ENCODE data around the gene CD47.

Gene CD47

DNA sequence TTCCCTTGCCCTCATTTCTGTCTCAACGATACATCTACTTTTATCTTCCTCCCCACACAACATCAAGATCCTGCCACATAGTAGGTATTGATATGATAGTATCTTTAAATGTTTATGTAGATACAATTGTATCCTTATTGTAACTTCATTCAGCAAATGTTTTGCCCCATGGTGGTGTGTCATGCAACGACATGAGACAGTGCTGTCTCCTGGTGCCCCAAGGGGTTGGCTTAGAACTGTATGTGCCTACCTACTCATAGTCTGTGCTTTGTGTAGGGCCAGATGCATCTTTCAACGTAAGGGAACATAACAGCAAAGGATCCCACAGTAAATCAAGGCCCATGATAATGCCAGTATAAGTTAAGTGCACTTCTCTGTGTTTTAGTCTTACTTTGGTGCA, 2.8 kb upstream of the CD47 start:
- DNase-seq (ENCODE audit: insufficient read length, low spot score) = no peak
- no peak for FAIRE-seq

DNA sequence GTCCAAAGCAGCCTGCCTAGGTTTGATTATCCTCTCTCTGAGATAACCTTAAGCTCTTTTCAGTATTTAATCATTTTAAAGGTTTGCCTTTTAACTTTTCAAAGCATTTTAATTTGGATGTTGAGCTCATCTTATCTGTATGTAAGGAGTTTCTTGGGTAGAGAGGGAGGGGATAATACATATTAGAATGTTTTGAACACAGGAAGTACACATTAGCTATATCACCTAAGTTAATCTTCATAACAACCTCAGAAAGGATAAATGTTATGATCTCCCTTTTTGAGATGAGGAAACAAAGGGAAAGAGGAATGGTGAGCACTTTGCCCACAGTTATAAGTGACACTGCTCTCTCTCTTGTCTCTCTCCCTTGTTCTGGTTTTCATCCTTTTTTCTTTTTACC, 2.2 kb upstream of the CD47 start:
- FAIRE-seq = no peak
- DNase-seq (ENCODE audit: insufficient read length, low spot score) = no peak

DNA sequence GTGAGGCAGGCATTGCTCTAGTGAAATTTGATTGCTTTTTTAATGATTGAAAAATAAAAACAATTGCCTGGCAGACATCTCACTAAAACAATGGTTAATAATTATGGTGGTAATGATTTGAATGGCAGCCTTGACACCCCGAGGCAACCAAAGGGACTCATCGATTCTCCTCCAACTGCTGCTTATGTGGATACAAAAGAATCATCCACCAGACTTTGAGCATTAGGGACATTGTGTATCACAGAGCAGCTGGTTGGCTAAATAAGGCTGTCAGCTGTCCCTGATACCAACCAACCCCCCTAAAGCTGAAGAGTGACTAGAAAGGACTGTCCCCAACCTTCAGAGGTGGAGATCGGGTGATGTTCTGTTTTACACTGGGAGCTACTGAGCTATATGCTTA, 1.7 kb upstream of the CD47 start:
- DNase-seq (ENCODE audit: insufficient read length, low spot score) (no peak), FAIRE-seq (no peak)

DNA sequence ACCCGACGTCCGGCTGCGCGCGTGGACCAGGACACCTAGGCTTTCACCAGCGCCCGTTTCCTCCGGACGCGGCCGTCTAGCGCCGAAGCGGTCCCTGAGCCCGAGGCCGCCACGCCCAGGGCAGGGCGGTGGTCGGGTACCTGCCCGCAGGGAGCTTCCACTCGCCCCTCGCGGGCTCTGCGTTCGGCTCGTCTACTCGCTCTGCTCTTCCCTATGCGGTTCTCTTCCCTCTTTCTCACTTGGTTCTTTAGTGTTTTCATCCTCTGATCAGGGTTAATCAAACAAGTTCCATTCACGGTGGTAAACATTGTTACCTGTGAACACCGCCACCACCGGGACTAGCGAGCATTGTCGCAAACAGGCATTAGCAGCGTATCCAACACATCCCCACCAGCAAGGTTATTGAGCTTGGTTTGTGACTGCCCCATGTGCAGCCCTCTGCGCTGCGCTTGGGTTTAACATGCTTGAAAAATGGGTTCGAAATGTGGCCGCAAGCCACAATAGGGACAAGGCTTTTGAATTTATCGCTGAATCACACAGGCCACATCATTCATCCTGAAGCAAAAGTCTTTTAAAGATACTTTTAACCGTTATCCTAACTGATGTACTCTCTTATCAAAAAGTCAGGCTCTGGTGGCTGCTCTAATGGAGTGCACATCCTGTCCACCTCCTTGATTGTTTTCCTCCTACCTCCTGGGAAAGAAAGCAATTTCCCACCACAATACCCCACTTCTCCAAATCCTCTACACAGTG, 843 bp upstream of the CD47 start:
- DNase-seq (ENCODE audit: insufficient read length, low spot score) (no peak), FAIRE-seq (peak; percentile 35)

DNA sequence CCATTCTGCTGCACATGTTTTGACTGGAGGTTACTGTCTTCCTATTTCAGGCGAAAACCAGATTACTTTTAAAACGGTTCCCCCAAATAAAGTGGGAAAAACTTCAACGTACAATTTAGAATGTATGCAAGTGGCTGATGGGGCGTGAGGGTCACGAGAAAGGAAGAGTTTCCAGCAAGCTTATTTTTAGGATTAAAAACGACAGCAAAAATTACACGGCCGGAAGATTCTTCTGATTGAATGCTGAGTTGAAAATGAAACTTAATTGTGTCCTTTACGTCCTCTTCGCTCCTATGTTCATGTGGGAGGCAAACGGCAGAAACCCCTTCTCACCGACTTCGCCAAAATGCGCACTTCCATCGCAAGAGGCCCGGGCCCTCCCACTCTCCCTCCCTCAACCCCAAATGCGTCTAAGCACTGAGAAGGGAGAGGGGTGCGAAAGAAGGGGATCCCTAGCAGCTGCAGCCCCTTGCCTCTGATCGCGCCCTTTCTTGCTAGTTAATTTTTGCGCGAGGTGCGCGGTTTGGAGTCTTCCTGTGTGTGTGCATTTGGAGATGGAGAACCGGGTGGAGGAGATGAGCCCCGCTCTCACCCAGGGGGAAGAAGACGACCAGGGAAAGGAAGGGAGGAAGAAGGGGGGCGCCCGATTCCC, 656 bp downstream of the CD47 start:
- FAIRE-seq = peak; percentile 90
- DNase-seq (ENCODE audit: insufficient read length, low spot score) = no peak

DNA sequence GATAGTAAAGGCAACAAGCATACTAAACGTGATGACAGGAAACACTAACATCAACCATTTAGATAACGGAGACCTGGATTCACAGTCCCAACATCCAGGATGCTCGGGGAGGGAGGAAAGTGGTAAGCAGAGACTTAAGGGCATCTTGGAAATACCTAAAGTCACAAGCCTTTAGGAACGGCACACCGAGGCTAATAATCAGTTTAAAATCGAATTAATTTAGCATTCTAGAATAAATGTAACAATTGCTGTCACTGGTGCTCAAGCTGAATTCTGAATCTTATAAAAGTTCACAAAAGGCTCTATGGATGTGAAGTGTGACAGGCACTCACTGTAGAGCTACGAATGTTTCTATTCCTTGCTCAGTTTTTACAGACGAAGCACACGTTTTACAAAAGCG, 1.3 kb downstream of the CD47 start:
- FAIRE-seq (no peak), DNase-seq (ENCODE audit: insufficient read length, low spot score) (no peak)

DNA sequence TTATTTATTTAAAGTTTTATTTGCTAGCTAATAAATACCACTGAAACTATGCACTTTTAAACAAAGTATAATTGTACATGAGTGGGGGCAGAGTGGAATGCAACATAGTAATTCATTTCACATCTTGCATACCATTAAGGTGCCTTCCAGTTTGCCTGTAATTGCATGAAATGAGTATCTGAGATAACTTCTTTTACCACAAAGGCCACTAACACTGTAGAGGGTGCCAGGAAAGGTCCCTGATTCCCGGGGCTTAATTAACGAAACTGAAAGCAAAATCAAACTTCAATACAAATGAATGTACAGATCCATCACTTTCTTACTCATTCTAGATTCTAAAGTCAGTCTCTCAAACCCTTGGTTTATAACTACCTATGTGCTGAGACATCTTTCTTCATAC, 2.1 kb downstream of the CD47 start:
- DNase-seq (ENCODE audit: insufficient read length, low spot score) (no peak), FAIRE-seq (peak; percentile 86)

DNA sequence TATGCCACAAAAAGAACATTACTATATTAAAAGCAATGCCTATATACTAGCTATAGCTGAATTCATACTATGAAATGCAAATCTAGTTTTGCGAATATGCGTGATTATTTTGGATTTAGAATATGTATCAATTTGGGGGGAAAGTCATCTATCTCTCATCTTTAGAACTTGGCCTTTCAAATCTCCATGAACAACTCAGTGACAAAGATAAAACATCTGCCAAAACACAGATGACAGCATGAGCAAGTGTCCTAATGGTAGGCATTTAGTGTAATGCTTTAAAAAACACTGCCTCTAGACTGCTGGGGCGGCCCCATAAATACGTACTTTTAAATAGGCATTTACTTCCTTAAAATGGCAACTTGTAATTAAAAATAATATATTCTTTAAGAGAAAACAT, 2.7 kb downstream of the CD47 start:
- FAIRE-seq = no peak
- DNase-seq (ENCODE audit: insufficient read length, low spot score) = no peak

DNA sequence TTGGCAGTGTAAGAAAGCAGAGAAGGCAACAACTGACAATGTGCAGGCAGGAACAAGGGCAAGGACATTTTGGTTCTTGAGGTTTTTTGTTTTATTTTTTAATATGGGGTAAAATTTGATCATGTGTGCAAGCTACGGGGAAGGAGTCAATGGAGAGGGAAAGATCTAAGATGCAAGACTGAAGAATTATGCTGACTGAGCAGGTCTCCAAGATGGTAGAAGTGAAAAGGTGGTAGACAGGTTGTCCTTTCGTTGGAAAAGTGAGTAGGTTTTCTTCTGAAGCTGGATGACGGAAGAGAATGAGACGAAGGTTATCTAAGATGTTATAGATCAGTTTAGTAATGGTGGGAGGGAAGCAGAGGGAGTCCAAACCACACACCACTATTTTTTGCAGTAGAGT, 4.2 kb downstream of the CD47 start:
- DNase-seq (ENCODE audit: insufficient read length, low spot score) (no peak), FAIRE-seq (peak; percentile 55)

DNA sequence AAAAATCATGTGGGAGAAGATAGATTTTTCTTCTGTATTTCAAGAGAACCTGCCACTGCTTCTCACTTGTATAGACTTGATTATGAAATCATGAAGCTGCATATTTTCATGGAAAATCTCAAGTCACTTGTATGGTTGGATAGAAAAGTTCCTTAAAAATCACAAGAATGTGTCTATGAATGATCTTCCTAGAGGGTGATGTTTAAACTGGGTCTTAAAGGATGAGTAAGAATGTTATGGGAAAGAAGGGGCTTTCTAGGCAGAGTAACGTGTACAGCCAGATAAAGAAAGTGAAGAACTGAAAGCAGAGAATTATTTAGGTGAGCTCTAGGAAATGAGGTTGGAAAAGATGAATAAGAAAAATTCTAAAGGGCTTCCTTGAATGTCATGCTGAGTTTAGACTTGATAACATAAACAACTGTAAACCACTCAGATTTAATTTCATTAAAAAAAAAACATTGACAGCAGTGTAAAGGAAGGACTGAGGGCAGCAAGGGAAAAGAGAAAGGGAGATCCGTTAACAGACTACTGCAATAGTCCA, 5.0 kb downstream of the CD47 start:
- peak; percentile 70 for FAIRE-seq

DNA sequence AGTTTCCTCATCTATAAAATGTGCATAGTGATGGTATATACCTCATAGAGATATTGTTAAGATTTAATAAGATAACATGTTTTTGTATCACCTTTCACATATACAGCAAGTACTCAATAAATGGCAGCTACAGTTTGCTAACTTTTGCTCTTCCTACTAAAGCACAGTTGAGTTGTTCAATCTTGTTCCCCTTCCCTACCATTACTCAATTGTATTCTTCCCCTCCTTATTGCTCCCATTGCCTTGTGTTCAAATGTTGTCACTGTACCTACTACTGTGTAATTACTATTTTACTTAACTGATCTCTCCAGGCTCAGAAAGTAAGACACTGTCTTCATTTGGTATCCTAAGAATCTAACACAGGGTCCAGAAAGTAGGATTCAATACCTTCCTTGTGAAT, 5.5 kb downstream of the CD47 start:
- DNase-seq (ENCODE audit: insufficient read length, low spot score) = no peak
- peak; percentile 76 for FAIRE-seq

More for the DNA sequence above, 5.0 kb downstream of the CD47 start:
- no peak for DNase-seq (ENCODE audit: insufficient read length, low spot score)

DNA sequence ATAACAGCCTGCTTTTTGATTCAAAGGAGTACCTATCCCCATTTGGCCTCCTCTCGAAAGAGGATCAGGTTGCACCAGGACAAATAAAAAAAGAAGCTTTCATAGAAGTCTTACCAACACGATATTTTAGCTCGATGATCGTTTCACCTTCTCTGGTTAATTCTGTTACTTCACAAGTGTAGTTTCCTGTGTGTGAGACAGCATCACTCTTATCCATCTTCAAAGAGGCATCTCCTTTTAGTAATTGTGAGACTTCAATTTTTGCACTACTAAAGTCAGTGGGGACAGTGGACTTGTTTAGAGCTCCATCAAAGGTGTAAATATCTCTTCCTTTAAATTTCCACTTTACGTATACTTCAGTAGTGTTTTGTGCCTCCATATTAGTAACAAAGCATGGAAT, 11.0 kb downstream of the CD47 start:
- DNase-seq (ENCODE audit: insufficient read length, low spot score) (no peak), FAIRE-seq (peak; percentile 40)

DNA sequence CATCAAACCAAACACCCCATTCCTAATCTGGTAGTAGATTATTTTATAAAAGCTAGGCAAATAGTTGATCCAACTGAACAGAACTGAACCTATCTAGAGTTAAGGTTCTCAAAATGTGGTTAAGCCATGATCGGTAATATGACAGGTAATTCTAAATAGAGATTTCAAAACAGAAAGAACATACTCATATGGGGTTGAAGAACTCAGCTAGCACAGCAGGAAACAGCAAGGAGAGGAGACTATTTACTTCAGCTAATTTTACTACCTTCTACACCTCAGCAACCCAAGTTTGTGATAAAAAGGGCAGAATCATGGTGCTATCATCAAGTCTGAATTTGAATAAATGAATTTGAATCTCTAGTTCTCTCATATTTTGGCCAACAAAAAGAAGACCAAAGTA, 11.8 kb downstream of the CD47 start:
- FAIRE-seq (peak; percentile 76), DNase-seq (ENCODE audit: insufficient read length, low spot score) (no peak)

DNA sequence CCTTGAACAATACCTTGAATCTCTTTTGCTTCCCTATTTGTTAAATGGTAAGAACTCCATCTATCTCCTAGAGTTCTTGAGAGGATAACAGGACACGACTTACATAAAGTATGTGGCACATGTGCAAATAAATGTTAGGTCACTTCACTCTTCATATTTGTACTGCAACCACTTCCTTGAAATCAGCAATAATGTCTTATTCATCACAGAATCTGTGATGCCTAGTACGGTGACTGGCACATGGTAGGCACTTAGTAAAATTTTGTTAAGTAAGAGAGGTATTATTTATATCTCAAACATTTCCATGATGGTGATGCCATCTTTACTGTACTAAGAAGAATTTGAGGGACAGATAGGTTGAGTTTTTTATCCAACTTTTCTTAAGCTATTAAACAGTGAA, 14.3 kb downstream of the CD47 start:
- FAIRE-seq (no peak), DNase-seq (ENCODE audit: insufficient read length, low spot score) (no peak)

DNA sequence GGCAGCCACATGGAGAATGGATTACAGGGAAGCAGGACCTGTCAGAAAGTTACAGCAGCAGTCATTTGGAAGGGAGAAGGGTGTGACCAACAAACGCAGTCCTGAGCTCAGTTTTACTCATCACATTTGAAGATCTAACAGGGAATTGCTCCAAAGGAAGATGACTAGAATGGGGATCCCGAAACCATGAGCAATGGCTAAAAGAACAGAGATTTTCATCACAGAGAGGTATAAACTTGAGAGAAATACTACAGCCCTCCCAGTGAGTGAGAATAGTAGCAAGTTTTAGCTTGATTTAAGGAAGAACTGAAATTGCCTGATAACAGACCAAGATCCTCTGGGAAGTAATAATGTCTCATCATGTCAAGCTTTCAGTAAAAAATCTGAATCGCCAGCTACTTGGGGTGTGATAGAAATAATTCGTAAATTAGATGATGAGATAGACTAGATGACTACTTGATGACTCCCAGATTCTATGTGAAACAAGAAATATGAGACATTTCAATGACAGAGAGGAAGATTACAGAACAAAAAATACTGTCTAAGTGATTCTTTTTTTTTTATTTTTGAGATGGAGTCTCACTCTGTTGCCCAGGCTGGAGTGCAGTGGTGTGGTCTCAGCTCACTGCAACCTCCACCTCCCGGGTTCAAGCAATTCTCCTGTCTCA, 16.9 kb downstream of the CD47 start:
- DNase-seq (ENCODE audit: insufficient read length, low spot score) (no peak), FAIRE-seq (no peak)

DNA sequence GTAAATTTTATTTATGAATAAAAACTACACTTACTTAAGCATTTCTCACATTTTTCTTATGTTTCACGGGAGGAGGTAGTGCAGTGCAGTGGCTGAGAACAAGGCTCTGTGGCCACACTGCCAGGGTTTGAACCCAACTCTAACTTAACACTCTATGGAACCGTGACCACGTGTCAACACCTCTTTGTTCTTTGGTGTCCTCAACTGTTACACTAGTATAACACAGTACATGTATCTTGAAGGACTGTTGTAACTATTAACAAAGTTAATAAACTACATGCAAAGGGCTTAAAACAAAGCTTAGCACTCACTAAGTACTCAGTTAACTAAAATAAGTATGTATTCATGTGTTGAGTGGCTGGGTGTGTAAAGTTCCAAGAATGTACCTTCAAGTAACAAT, 19.5 kb downstream of the CD47 start:
- DNase-seq (ENCODE audit: insufficient read length, low spot score) (no peak), FAIRE-seq (no peak)

DNA sequence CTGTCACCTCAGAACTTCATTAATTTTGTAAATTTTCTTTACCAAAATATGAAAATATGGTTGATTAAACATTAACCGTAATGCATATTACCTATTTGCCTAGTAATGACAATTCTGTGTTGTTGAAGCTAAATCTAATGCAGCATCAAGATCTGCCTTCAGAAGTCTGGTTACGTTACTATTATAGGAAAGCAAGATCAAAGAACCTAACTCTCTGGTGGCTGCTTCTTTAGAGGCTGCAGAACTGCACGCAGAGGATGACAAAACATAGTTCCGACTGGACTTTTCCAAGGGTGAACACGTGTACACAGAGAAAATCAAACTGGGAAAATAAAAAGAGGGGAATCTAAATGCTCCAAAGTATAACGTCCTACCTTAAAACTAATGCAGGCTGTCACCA, 20.5 kb downstream of the CD47 start:
- DNase-seq (ENCODE audit: insufficient read length, low spot score) (no peak), FAIRE-seq (no peak)

DNA sequence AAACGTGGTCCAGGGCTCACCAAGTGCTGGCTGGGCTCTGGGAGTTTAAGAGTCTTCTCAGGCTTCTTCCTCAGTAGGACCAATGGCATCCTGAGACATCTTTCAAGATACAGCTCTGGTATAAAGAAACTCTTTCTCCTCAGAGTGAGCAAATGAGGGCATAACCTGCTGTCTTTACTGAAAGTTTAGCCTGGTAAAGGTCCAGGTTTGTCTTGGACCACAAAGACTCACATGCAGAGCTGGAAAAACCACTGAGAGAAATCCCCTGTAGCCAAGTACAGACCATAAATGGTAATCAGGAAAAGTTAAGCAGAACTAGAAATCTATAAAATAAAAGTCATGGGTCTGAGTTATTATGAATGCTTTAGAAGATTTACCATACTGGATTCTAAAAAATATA, 23.1 kb downstream of the CD47 start:
- FAIRE-seq = no peak
- no peak for DNase-seq (ENCODE audit: insufficient read length, low spot score)

DNA sequence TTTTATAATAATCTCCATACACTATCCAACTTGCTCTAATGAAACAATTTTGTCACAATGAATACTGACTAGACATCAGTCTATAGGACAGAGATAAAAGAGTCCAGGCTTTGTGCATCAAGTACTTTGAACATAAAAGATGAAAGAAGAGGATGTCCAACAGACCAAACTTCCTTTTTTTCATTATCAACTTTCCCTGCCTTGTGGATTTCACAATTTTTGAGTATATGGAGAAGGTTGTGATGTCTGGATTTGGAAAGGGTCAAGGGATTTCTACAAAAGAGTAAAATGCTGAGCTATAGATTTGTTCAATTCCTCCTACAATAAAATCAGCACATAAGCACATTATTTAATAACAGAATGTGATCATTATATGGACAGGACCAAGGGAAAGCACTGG, 25.7 kb downstream of the CD47 start:
- DNase-seq (ENCODE audit: insufficient read length, low spot score) (no peak), FAIRE-seq (no peak)

DNA sequence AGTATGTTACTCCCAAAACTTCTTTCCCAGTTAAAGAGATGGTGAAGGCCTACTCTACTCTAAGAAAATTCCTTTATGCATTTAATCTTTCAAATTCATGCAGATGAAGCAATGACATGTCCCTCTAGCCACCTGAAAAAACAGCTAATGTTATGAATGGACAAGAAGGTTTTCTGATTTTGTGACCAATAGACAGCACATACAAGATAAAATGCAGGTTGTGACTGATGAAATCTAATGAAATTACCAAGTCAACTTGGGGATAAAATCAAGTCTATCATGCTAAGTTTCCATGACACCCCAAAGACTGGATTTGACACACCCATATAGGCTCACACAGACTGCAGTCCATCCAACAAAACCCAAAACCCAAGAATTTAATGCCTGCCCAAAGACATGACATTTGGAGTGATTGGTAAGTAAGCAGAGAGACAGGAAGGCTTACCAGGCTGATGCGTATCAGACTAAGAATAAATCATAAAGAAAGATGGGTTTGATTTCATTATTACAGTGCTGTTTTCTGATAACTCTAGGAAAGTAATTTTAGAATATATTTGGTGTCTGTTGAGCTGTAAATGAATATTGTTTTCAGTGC, 26.4 kb downstream of the CD47 start:
- DNase-seq (ENCODE audit: insufficient read length, low spot score) (no peak), FAIRE-seq (no peak)

DNA sequence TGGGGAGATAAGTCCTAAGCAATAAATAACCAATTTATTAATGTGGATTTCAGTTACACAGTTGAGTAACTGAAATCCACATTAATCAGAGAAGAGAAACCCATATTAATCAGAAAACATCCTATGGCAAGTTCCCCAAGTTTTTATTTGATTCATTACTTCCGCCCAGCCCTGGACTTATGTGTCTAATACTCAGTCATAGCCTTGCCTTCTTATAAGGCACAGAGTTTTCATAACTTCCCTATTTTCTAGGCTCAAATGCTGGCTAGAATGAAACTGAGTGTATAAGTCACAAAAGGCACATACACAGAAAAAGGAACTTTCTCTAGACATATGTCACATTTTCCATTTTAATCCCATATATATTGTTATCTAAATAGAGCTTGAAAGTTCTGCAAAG, 28.8 kb downstream of the CD47 start:
- FAIRE-seq = peak; percentile 49
- no peak for DNase-seq (ENCODE audit: insufficient read length, low spot score)
